Amygdala (tissue), 56 donors: ENCODE measurements around the gene FOLR1.

Source experiments
- DNase-seq, 56 donors: peaks; one replicate each; lab custom pipeline; 2025; lab: John Stamatoyannopoulos, UW

FOLR1 gene

DNA sequence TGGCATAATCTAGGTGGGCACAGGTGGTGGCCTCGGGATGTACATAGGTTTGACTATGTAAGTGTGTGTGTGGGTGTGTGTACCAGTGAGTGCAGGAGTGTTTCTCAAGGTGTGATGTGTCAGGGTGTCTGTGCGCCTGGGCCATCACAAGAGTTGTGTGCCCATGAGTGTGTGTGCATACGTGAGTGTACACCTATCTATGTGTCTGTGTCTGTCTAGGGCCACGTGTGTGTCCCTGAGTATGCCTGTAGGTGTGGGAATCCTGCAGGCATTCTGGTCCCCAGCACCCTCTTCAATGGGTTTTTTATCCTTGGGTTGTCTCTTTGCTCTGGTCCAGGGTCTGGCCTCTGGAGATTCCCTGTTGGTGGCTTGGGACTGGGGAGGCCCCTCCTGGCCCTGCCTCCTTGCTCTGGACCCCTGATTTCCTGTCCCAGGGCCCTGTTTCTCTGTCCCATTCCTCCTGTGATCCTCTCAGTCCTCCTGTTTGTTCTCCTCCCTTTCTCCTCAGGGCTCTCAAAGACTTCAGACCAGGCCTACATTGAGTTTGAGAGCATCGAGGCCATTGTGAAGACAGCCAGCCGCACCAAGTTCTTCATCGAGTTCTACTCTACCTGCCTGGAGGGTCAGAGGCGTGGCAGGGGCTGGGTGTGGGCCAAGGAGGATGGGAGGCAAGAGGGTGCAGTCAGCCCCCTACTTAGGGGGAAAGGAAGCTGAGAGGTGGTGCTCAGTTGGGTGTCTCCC lies 42.0 kb downstream of the FOLR1 start:
- DNase-seq, result no peak

DNA sequence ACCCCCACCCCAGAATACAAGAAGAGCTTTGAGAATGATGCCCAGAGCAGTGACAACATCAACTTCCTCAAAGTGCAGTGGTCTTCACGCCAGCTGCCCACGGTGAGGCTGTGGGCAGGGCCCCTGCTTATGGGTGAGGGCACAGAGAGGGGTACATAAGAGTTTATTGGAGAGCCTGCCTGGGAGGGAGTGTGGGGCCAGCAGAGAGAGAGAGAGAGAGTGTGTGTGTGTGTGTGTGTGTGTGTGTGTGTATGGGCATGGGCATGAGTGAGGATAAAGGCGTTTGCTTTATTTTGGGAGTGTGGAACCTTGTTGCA lies 42.5 kb downstream of the FOLR1 start:
- DNase-seq, result no peak

GRCh38 chr11:72234920-72235319 lies 43.0 kb downstream of the FOLR1 start:
- no peak for DNase-seq

- DNase-seq, result no peak
Observed at GRCh38 chr11:72235351-72236057, 43.6 kb downstream of the FOLR1 start.

DNA sequence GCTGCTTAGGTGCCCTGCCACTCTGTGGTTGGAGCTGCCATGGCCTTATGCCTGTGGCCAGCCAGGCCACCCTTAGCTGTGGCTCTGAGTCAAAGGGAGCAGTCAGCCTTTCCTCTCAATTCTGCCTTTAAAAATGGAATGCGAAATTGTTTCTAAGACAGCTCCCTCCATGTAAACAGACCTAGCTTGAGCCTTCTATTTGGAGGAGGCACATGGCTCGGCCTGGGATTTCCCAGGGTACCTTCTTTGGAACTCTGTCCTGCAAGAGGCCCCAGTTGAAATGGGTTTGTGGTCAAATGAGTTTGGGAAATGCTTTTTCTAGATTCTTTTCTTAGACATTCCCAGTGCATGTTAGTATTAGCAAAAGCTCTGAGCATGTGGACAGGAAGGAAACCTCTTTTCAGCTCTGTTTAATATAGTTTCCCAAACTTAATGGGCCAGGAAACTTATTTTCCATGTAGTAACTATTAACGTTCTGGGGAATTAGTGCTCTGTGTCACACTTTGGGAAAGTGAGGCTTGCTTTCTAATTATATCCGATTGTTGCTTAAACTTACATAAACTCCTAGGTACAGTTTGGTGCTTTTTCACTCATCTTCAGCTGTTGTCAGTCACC lies 44.2 kb downstream of the FOLR1 start:
- no peak for DNase-seq

DNA sequence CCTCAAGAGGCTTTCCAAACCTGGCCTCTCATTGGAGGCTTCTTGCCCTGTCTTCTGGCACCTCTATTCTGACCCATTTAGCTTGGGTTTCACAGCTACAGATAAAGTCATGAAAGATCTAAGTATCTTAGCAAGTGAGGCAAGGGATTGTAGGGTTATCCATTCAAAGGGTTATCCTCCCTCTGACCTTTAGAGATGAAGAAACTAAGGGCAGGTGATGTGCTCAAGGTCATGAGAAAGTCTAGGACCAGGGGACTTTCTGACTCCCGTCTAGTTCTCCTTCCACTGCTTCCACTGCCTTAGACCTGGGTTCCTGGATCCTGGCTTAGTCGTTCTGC lies 44.8 kb downstream of the FOLR1 start:
- DNase-seq, result no peak

DNA sequence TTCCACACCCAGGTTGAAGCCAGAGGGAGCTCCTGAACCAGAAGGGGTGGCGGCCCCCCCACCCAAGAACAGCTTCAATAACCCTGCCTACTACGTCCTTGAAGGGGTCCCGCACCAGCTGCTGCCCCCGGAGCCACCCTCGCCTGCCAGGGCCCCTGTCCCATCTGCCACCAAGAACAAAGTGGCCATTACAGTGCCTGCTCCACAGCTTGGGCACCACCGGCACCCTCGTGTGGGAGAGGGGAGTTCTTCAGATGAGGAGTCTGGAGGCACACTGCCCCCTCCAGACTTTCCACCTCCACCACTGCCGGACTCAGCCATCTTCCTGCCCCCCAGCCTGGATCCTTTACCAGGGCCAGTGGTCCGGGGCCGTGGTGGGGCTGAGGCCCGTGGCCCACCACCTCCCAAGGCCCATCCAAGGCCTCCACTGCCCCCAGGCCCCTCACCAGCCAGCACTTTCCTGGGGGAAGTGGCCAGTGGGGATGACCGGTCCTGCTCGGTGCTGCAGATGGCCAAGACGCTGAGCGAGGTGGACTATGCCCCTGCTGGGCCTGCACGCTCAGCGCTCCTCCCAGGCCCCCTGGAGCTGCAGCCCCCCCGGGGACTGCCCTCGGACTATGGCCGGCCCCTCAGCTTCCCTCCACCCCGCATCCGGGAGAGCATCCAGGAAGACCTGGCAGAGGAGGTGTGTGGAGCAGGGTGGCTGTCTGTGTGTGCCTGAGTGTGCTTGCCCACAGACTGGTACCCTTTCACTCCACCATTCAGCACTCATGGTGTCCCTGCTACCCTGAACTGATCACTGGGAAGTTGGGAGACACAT lies 45.4 kb downstream of the FOLR1 start:
- no peak for DNase-seq

GRCh38 chr11:72238040-72238450 lies 46.1 kb downstream of the FOLR1 start:
- DNase-seq, result peak in 18 of 56 donors; percentile 11 to 55 (median 31)

GRCh38 chr11:72238492-72239312 lies 46.8 kb downstream of the FOLR1 start:
- DNase-seq, result no peak

DNA sequence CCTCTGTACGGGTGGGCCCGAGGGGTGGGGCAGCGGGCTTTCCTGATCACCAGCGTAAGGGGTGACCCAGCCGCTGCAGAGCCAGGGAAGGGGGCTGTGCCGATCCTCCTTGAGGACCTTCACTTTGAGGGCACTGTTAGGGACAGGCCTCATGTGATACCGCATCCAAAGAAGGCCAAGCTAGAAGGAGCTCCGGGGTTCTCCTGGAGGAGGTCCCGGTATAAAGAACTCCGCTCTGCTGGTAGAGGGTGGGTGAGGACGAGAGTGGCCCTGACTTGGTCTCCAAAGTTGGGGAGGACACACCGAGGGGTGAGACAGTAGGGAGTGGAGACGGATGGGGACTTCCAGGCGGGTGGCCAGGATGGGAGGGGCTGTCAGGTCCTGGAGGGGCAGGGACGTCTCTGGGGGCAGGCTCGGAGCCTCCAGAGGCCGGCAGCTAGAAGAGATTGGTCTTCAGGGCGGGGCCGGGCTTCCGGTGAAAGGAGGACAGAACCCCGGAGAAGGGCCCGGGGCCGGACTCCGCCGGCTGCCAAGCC lies 47.4 kb downstream of the FOLR1 start:
- DNase-seq, result peak in 7 of 56 donors; percentile 14 to 61 (median 38)

GRCh38 chr11:72239849-72240460 lies 48.0 kb downstream of the FOLR1 start:
- DNase-seq, result peak in 9 of 56 donors; percentile 5 to 64 (median 52)

DNA sequence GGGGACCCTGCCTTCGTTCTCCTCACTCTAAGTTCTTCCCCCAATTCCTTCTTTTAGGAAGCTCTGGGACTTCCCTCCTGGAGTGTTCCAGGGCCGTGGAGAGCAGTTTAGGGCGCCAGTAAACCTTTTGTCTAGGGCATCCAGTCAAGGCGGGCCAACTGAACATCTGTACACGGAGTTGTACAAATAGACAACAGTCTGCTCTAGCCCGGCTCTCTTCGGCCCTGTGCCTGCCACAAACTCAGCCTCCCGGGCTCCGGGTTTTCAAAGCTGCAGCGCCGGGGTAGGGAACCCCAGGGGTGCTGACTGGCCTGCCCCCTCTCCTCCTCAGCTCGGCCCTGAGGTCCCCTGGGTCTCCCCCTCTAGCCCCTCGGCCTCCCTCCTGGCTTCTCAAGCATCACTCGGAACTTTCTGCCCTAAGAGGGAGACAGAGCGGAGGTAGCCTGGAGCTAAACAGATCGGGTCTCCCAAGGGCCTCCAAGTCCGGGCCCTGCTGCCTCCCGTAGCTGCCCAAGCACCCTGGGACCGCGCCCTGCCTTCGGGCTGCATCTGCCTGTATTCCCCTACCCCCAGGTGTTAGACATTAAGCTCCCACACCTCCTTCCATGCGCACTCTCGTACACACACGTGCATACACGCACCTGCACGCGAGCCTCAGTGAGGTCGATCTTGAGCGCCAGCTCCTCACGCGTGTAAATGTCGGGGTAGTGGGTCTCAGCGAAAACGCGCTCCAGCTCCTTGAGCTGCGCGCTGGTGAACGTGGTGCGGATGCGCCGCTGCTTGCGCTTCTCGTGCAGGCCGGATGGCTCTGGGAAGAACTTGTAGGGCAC lies 48.7 kb downstream of the FOLR1 start:
- DNase-seq, result no peak

- DNase-seq, result no peak
Observed at GRCh38 chr11:72241291-72241781, 49.4 kb downstream of the FOLR1 start.

DNA sequence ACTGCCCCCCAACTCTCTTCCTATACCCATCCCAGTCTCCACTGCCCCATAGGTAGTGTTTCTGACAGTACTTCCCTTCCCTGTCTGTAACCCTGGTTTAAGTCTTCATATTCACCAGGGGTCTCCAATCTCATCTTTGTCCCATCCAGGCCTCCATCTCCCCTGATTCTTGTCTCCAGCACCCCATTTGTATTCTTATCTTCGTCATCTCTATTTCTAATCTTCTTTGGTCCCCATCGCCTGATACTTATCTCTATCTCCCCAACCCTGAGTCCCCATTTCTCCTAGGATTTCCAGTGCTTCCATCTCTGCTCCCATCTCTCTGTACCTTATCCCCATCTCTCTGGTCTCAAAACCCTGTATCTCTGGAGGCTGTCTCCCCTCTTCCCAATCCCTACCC lies 50.2 kb downstream of the FOLR1 start:
- DNase-seq, result no peak

- DNase-seq, result no peak
Observed at GRCh38 chr11:72243173-72244059, 51.5 kb downstream of the FOLR1 start.

DNA sequence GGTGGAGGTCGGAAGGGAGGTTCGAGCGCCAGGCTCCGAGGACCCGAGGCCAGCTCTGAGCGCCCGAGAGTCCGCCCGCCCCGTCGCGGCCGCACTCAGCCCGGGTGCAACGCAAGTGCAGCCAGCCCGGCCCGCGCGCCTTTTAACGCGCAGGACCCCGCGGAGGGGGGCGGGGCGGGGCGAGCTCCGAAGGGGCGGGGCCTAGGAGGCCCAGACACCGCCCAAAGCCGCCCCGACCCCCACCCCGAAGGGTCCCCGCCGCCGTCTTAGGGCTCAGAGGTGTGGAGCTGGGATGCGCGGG lies 52.1 kb downstream of the FOLR1 start, which contains the start of gene PHOX2A:
PHOX2A (minus strand) TSS at position 117 of the 301 bp plus-strand sequence. CDS start 172 bp downstream, outside the sequence.
- DNase-seq, result no peak
